ENCODE data around the gene BLOC1S3.
A peak's percentile ranks its signal among the peaks of the same experiment; 100 is the strongest.

Gene BLOC1S3

GRCh38 chr19:45178262-45179071 lies at the start of gene BLOC1S3:
TSS of gene BLOC1S3 (plus strand) at chr19:45178784. CDS start at chr19:45179297, 513 bp downstream.
- DNase-seq, result peak; percentile 98

DNA sequence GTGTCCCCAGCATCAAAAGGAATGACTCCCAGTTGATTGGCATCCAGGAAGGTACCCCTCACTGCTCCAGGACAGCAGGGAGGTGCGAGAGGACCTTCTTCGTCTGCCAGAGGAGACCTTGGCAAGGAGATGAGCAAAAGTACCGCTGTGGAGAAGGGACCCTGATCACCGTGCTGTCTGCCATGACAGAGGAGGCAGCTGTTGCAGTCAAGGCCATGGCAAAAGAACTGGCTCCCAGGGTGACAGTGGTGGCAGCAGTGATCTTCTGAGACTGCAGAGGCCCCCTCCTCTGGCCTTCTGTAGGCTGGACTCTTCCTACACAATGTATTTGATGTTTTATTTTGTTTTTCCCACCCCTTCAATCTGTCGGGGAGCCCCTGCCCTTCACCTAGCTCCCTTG lies 49.8 kb upstream of the BLOC1S3 start:
- no peak for DNase-seq

- DNase-seq, result no peak
These were observed 48.3 kb upstream of the BLOC1S3 start for GRCh38 chr19:45130236-45130635.

GRCh38 chr19:45130888-45131615 lies 47.5 kb upstream of the BLOC1S3 start:
- no peak for DNase-seq

DNA sequence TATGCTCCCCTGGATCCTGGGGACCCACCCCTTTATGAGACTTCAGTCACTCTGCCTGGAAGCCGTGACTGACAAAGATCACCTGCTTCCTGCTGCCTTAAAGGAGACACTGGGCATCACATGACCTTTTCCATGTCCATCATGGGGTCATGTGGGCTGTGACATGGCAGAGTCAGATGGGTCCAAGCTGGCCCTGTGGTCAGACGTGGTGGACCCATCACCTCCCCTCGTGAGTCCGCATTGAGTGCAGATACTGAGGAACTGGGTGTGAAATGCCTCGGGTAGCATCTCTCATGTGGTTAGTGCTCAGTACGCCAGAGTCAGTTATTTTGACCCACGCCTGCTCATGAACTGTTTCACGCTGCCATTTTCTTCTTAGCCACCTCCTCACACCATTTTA lies 44.9 kb upstream of the BLOC1S3 start:
- DNase-seq, result no peak

DNA sequence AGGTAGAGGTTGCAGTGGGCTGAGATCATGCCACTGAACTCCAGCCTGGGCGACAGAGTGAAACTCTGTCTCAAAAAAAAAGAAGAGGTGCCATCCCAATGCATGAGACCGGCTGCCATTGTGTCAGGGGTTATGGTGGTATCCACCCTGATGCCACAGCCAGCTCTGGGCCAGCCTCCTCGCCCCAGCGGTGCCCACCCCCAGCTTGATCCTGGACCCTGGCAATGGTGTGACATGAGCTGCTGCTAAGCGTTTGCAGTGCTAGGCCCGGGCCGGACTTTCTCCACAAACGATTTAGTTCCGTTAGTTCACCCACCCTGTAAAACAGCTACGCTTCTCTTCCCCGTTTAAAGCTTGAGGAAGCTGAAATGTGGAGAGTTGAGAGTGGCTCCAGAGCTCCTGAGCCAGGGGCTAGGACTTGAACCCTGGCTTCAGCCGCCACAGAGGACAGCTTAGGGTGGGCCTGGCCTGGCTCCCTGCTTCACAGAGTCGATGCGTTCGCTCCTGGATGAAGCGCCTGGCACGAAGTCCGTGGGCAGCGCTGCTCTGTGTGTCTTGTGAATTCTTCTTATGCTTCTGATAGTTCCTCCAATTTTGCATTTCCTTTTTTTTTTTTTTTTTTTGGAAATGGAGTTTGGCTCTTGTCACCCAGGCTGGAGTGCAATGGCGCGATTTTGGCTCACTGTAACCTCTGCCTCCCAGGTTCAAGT lies 43.3 kb upstream of the BLOC1S3 start:
- no peak for DNase-seq

- DNase-seq, result no peak
These were observed 41.9 kb upstream of the BLOC1S3 start for GRCh38 chr19:45136507-45137178.

DNA sequence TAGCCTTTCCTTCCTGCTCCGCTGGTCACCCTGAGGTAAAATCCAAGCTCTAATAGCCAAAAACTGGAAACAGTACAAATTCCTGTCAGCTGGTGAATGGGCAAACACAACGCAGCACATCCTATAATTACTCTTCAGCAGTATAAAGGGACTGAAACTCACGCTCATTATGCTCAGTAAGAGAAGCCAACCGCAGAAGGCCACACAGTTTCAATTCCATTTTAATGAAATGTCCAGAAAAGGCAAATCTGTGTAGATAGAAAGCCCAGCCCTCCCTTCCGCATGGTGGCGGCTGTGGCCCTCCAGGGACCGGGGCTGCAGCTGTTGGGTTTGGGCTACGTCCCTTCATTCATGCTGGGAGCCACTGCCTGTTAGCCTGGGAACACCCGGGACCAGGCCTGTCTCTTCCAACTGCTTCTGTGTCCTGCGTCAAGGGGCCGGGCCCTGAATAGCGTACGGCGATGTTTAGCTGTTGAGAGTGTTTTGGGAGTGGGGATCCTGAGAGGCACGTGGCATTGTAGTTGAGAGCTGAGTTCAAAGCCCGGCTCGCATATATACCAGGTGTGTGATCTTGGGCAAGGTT lies 41.3 kb upstream of the BLOC1S3 start:
- DNase-seq, result no peak

DNA sequence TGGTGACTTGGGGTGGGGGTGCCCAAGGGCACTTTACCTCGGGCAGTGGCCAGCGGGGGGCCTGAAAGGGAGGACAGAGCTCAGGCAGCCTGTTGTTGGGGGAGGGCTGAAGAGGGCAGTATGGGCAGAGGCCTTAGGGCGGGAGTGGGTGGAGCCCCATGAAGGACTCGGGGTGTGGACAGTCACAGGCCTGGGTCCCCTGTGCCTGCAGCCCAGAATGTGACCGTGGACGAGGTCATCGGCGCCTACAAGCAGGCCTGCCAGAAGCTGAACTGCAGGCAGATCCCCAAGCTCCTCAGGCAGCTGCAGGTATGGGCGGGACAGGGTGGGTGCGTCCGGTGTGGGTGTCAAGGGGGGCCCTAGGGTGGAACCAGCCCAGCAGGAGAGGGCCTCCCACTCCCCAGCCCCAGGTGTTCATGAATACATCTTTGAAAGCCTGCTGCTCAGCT lies 40.3 kb upstream of the BLOC1S3 start:
- DNase-seq, result no peak

- no peak for DNase-seq
These were observed 39.1 kb upstream of the BLOC1S3 start for GRCh38 chr19:45139286-45140143.

- DNase-seq, result no peak
These were observed 38.5 kb upstream of the BLOC1S3 start for GRCh38 chr19:45140144-45140503.

DNA sequence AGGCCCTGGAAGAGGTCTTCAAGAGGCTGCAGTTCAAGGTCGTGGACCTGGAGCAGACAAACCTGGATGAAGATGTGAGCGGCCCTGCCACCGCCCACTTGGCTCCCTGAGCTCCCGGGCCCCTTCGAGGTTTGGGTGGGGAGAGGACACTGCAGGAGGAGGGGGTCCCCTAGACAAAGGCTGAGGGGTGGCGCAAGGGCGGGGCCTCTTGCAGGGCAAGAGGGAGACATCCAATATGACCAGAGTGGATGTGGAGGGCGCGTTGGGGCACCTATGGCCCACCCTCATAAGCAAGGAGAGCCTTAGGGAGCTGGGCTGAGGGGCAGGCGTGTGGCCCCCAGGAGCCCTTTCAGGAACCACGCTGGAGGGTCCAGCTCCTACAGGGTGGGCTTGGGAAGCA lies 38.1 kb upstream of the BLOC1S3 start:
- no peak for DNase-seq

DNA sequence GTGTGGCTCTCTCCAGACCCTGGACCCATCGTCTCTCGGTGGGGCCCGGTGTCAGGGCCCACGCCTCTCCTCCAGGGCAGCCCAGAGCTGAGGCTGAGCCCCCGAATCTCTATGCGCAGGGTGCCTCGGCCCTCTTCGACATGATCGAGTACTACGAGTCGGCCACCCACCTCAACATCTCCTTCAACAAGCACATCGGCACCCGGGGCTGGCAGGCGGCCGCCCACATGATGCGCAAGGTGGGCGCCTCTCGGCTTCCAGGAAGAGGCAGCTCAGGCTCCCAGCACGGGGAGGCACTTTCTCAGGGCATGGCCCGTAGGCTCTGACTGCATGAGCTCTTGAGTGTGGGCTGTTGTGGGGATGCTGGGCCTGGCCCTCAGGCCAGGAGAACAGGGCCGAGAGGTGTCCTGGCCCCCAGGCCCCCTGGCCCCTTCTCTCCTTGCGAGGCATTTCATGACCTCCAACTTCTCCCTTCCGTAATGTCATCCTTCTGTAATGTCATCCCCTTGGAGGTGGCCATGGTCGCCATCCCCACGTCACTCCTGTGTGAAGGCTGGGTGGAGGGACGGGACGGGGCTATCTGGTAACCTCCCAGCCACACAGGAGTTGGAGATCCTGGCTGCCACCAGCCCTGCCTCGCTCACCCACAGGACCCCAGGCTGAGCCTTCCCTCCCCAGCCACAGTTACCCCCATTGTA lies 37.2 kb upstream of the BLOC1S3 start:
- no peak for DNase-seq

DNA sequence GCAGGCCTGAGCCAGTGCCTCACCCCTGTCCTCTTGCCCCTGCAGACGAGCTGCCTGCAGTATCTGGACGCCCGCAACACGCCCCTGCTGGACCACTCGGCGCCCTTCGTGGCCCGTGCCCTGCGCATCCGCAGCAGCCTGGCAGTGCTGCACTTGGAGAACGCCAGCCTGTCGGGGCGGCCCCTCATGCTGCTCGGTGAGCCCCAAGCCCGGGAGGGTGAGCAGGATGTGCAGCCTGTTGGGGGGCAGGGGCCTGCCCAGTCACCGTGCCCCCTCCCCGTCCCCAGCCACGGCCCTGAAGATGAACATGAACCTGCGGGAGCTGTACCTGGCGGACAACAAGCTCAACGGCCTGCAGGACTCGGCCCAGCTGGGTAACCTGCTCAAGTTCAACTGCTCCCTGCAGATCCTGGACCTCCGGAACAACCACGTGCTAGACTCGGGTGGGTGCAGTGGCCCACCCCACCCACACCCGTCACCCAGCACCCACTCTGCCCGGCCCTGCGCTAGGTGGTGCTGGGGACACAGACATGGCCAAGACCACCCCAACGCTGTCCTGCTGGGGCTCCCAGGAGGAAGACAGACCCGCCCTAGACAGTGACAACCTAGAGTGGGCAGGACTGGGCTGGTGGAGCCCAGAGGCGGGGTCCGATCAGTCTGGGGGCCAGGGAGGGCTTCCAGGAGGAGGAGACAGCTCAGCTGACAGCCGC lies 36.4 kb upstream of the BLOC1S3 start:
- DNase-seq, result no peak

GRCh38 chr19:45142726-45143110 lies 35.9 kb upstream of the BLOC1S3 start:
- DNase-seq, result no peak

DNA sequence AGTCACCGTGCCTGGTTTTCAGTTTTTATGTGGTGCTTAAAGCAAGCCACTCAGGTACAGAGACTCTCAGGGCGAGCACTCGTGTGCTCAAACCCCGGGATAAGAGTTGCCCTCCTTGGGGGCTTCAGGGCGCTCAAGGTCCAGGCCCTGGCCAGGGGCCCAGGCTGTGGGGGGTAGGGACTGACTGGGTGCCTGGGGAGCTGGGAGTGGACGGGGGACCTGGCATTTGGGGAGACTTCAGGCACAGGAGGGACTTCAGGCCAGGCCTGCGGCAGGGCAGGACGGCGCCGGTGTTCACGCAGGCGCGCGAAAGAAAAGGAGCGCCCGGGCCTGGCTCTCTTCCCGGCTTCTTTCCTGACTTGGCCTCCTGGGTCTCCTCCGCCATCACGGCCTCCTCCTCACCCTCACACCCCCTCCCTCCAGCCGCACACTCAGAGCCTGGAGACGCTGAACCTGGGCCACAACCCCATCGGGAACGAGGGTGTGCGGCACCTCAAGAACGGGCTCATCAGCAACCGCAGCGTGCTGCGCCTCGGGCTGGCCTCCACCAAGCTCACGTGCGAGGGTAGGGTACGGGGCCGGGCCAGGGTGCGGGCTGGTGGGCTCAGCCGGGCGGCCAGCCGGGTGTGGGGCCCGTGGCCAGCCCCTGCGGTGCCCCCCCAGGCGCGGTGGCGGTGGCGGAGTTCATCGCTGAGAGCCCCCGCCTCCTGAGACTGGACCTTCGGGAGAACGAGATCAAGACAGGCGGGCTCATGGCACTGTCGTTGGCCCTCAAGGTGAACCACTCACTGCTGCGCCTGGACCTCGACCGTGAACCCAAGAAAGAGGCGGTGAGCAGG lies 33.9 kb upstream of the BLOC1S3 start:
- DNase-seq, result no peak

DNA sequence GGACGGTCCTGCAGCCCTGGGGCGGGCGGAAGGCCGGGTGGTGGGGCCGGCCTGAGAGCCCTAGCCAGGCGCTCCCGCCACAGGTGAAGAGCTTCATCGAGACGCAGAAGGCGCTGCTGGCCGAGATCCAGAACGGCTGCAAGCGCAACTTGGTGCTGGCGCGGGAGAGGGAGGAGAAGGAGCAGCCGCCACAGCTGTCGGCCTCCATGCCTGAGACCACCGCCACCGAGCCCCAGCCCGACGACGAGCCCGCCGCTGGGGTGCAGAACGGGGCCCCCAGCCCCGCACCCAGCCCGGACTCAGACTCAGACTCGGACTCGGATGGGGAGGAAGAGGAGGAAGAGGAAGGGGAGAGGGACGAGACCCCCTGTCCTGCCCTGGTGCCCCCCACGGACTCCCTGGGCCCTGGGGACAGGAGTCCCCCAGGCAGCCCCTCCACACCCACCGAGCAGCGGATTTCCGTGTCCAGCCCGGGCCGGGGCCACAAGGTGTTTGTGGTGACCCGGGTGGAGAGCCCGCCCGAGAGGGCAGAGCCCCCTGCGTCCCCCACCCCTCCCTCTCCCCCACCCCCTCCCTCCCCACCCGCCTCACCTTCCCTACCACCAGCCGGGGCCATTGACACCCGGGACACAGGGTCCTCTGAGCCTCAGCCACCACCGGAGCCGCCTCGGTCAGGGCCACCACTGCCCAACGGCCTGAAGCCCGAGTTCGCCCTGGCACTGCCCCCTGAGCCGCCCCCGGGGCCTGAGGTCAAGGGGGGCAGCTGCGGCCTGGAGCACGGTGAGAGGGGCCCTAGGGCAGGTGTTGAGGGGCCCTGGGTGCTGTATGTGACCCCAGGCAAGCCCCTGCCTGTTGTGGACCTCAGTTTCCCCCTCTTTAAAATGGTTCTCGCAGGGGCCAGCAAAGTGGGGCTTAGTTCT lies 33.1 kb upstream of the BLOC1S3 start:
- no peak for DNase-seq

GRCh38 chr19:45146251-45146650 lies 32.3 kb upstream of the BLOC1S3 start:
- DNase-seq, result no peak
